WERI-Rb-1 (cell line): ENCODE measurements around the gene USP15.

ENCODE experiments used
- DNase-seq: peaks from one replicate; pipeline ENCODE4 v3.0.0-alpha.2; 2020
- H3K27ac ChIP-seq: fragments of 250-450 bp; sonication (Bioruptor Pico); 2 replicates; pipeline ENCODE4 v1.5.1; 2020; ENCODE audit warnings: mild to moderate bottlenecking, moderate library complexity
- H3K27me3 ChIP-seq: fragments of 250-450 bp; sonication (Bioruptor Pico); 2 replicates; pipeline ENCODE4 v1.5.1; 2021; ENCODE audit warnings: mild to moderate bottlenecking, low read depth, moderate library complexity; ENCODE audit not compliant: insufficient read depth, severe bottlenecking
- H3K36me3 ChIP-seq: fragments of 250-450 bp; sonication (Bioruptor Pico); 2 replicates; pipeline ENCODE4 v1.5.1; 2020; ENCODE audit warnings: mild to moderate bottlenecking, moderate library complexity
- H3K4me3 ChIP-seq: 2 replicates; pipeline ENCODE4 v1.5.1; 2011; ENCODE audit warnings: low read depth, mild to moderate bottlenecking, control low read depth, low read length
- H3K9me3 ChIP-seq: fragments of 250-450 bp; sonication (Bioruptor Pico); 2 replicates; pipeline ENCODE4 v1.5.1; 2021; ENCODE audit warnings: mild to moderate bottlenecking, moderate library complexity; ENCODE audit not compliant: severe bottlenecking
- TF ChIP-seq, protein P1 (sequence below): IDR thresholded peaks from 2 replicates; pipeline ENCODE4 v1.5.1; 2011; ENCODE audit warnings: low read depth, mild to moderate bottlenecking, control low read depth, inconsistent platforms, low read length

Gene USP15

DNA sequence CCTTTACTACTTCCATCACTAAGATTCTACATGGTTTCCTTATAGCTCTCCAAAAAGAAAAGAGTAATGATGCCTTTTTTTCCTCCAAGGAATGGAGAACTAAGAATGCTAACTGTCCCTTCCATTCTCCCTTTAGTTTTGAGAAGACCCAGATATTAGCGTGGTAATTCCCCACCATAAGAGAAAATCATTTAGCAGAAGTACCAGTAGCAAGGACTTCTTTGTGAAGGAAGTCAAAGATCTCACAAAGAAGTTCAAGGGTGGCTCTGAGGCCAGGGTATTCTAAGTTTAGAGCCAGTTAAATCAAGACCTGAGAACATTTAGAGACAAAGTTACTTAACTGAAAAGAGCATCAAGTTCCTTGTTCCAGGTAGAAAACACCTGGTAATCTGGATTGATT lies 7.3 kb downstream of the USP15 start:
- H3K36me3 ChIP-seq: no peaks in the 10 kb centered on the region
- no peak overlapping the region for H3K27ac ChIP-seq
- H3K27me3 ChIP-seq: no peaks in the 10 kb centered on the region
- H3K4me3 ChIP-seq: no peak overlapping the region
- no peaks in the 10 kb centered on the region for H3K9me3 ChIP-seq
- no peak for DNase-seq
- TF ChIP-seq, protein P1, sequence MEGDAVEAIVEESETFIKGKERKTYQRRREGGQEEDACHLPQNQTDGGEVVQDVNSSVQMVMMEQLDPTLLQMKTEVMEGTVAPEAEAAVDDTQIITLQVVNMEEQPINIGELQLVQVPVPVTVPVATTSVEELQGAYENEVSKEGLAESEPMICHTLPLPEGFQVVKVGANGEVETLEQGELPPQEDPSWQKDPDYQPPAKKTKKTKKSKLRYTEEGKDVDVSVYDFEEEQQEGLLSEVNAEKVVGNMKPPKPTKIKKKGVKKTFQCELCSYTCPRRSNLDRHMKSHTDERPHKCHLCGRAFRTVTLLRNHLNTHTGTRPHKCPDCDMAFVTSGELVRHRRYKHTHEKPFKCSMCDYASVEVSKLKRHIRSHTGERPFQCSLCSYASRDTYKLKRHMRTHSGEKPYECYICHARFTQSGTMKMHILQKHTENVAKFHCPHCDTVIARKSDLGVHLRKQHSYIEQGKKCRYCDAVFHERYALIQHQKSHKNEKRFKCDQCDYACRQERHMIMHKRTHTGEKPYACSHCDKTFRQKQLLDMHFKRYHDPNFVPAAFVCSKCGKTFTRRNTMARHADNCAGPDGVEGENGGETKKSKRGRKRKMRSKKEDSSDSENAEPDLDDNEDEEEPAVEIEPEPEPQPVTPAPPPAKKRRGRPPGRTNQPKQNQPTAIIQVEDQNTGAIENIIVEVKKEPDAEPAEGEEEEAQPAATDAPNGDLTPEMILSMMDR: no peak

DNA sequence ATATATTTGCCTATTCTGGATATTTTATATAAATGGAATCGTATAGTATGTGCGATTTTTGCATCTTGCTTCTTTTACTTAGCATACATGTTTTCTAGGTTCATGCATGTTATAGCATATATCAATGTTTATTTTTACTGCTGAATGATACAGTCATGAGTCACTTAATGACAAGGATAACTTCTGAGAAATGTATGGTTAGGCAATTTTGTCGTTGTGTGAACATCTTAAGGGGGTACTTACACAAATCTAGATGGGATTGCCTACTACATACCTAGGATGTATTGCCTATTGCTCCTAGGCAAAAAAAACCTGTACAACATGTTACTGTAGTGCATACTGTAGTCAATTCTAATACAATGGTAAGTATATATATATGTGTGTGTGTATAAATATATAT lies 8.8 kb downstream of the USP15 start:
- no peak for DNase-seq
- TF ChIP-seq, protein P1: no peak
- Histone ChIP-seq H3K36me3 (no peaks in the 10 kb centered on the region), H3K27me3 (no peaks in the 10 kb centered on the region), H3K9me3 (no peaks in the 10 kb centered on the region), H3K27ac (no peak overlapping the region), H3K4me3 (no peak overlapping the region)

DNA sequence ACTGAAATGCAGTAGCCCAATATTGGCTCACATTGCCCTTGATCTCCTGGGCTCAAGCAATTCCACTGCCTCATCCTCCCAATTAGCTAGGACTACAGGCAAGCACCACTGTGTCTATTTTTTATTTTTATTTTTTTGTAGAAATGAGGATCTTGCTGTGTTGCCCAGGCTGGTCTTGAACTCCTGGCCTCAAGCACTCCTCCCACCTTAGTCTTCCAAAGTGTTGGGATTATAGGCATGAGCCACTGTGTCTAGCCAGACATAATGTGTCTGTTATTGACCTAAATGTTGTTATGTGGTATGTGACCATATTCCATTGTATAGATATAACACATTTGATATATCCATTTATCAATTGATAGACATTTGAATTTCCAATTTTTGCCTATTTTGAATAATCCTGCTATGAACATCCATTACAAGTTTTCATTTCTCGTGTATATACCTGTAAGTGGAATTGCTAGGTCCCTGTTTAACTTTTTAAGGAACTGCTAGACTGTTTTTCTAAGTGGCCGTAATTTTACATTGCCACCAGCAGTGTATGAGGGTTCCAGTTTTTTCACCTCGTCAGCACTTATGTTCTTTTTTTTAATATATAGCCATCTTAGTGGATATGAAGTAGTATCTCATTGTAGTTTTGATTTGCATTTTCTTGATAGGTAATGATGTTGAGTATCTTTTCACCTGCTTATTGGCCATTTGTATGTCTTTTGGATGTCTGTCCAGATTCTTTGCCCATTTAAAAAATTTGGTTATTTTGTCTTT lies 9.4 kb downstream of the USP15 start:
- Histone ChIP-seq H3K4me3 (no peak overlapping the region), H3K36me3 (no peaks in the 10 kb centered on the region), H3K27ac (no peak overlapping the region), H3K27me3 (no peaks in the 10 kb centered on the region), H3K9me3 (no peaks in the 10 kb centered on the region)
- TF ChIP-seq, protein P1: no peak
- no peak for DNase-seq

DNA sequence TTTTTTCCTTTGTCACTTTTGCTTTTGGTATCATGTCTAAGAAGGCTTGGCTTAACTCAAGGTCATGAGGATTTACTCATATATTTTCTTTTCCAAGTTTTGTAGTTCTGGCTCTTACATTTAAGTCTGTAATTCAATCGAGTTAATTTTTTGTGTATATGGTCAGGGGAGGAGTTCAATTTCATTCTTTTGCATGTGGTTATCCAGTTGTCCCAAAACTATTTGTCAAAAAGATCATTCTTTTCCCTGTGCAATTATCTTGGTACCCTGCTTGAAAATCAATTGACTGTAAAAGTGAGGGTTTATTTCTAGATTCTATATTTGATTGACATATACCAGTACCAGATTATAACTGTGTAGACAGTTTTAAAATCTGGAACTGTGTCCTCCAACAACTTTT lies 10.2 kb downstream of the USP15 start:
- H3K27me3 ChIP-seq: no peaks in the 10 kb centered on the region
- H3K36me3 ChIP-seq: no peaks in the 10 kb centered on the region
- H3K27ac ChIP-seq: no peak overlapping the region
- H3K4me3 ChIP-seq: no peak overlapping the region
- DNase-seq: no peak
- TF ChIP-seq, protein P1: no peak
- H3K9me3 ChIP-seq: no peaks in the 10 kb centered on the region

DNA sequence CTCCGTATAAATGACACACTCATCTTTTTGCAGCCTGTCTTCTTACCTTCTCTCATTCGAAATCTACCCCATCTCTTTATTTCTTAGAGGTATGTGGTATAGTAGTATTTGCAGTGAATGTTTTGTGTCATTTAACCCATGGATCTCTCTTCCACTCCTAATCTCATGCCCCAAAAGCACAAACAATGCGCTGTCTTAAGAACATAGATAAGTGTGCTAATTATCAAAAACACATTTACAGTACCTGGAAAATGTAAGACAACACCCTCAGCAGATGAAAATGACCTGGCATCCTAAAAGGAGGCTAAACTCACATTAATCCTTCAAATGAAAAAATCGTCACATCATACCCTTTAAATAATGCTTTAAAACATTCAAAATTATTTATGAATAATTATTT lies 10.7 kb downstream of the USP15 start:
- TF ChIP-seq, protein P1: no peak
- H3K36me3 ChIP-seq: no peaks in the 10 kb centered on the region
- H3K4me3 ChIP-seq: no peak overlapping the region
- H3K27me3 ChIP-seq: no peaks in the 10 kb centered on the region
- H3K9me3 ChIP-seq: no peaks in the 10 kb centered on the region
- H3K27ac ChIP-seq: no peak overlapping the region
- DNase-seq: no peak
